GM18861 (cell line): ENCODE results near the gene DAPK1.

Experiments used
- ATAC-seq: cut with Tn5 transposase; IDR thresholded peaks from one replicate; pipeline ENCODE4 v1.9.1; 2021; ENCODE audit not compliant: unreplicated experiment

Gene DAPK1

DNA sequence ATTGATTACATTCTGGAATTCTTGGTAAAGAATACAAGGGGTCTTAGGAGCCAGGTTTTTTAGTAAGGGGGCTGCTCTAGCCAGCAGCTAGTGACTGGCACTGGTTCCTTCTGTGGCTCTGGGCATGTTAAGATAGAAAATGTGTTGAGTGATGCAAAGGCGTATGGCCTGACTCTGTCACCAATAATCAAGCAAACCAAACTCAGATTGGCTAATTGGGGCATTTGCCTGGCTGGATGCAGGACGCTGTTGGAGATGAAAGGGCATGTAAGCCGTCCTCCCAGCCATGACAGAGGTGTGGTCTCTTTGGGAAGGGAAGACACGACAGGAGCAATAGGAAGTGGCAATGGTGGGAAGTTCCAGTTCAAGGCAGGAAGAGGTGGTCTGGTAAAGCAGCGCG lies 140.6 kb downstream of the DAPK1 start:
- ATAC-seq: no peak

DNA sequence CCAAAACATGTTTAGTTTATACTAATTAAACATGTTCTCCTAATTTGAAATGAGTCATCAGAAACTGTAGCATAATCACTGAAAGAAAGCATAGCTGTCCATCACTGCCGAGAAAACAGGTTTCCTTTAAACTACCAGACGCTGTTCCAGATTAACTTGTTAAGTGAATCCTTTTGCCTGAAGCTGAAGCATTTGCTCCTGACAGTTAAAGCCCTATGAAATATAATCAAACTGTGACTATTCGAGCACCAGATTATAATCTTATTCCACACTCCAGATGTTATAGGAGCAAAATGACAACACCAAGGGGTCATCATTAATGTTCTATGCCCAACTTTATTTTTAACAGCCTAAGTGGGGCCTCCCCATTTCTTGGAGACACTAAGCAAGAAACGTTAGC lies 142.3 kb downstream of the DAPK1 start:
- no peak for ATAC-seq

DNA sequence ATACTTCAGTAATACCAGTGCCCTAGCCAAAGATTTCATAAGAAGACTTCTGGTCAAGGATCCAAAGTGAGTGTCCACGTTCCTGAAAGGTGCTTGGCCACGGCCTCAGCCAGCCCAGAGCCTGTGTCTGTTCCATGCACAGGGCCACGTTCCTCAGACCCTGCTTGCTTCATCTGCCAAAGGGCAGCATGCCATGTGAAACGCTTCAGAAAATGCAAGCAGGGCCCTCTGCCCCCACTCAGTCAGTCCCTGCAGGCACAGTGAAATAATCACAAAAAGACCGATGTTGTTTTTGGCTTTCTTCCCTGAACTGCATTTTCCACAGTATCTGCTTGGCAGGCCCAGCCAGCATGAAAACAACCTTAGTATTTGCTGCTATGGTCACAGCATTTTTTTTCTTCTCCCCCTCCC lies 142.7 kb downstream of the DAPK1 start:
- no peak for ATAC-seq

GRCh38 chr9:87641067-87641466 lies 143.4 kb downstream of the DAPK1 start:
- ATAC-seq: no peak

- no peak for ATAC-seq
Observed at GRCh38 chr9:87642330-87643106, 144.9 kb downstream of the DAPK1 start.

DNA sequence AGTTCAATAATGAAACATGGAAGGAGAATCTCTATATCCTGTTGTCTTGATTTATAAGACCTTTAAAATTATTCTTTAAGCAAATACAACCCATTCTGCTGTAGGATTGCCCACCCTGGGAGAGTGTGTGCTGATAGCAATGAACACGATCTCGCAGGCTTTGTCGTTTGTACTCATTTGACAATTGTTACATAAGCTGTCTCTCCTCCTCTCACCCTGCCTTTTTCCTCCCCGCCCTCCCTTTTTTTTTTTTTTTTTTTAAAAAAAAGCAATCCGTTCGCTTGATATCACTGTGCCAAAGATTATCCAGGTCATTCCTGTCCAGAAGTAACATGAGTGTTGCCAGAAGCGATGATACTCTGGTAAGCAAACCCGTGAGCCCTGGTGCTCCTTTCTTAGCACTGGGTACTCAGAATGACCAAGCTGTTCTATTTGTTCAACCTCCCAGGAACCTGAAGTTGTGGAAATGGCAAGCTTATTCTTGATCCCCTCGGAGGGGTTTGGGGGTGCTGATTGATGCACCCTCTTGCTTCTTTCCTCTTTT lies 145.5 kb downstream of the DAPK1 start:
- ATAC-seq: no peak

DNA sequence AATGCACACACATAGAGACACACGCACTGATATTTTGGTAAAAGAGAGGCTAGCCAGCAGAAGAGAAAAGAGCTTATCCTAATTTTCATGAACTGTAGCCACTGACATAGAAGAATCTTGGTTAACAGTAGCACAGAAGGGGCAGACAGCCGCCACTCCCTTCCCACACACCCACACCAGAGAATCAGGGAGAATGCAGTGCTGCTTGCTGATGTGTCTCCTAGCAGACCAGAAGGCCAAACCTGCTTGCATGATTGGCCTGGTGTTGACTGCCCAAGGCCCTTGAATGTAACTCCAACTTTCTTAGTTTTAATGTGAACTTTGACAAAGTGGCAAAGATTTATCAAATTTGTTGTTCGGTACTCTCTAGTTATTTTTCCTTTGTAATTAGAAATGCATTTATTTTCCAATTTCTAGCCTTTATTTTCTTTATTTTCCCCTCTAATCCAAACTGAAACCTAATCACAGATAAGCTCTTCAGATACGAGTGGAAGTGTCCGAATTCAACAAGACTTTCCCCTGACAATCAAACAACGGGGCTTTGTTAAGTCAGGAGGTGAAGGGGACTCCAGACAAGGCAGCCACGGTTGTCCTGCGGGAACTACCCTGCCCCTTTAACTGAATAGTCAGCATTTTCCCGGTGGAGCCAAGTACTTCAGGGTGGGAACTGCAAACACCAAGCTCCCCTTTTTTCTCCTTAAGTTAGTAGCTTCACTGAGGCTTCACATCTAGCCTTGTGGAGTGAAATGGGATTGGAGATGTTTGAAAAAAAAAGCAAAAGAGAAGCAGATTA lies 146.3 kb downstream of the DAPK1 start:
- no peak for ATAC-seq

- no peak for ATAC-seq
Observed at GRCh38 chr9:87644659-87645058, 147.0 kb downstream of the DAPK1 start.

GRCh38 chr9:87646546-87646945 lies 148.9 kb downstream of the DAPK1 start:
- ATAC-seq: no peak

DNA sequence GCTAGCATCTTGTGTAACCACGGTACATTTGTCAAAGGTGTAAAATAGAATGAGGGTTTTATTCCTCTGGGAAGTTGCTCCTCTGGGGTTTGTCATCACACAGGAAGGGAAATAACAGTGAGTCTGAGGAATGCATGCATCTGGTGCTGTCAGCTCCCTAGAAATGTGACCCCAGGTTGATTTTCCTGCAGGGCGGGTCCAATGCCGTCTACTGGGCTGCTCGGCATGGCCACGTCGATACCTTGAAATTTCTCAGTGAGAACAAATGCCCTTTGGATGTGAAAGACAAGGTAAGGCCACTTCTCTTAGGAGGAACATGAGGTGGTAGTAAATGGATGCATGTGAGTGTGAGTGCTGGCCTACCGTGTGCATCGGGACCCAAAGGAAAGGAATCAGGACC lies 149.4 kb downstream of the DAPK1 start:
- ATAC-seq: no peak

- no peak for ATAC-seq
Observed at GRCh38 chr9:87648606-87649005, 150.9 kb downstream of the DAPK1 start.

DNA sequence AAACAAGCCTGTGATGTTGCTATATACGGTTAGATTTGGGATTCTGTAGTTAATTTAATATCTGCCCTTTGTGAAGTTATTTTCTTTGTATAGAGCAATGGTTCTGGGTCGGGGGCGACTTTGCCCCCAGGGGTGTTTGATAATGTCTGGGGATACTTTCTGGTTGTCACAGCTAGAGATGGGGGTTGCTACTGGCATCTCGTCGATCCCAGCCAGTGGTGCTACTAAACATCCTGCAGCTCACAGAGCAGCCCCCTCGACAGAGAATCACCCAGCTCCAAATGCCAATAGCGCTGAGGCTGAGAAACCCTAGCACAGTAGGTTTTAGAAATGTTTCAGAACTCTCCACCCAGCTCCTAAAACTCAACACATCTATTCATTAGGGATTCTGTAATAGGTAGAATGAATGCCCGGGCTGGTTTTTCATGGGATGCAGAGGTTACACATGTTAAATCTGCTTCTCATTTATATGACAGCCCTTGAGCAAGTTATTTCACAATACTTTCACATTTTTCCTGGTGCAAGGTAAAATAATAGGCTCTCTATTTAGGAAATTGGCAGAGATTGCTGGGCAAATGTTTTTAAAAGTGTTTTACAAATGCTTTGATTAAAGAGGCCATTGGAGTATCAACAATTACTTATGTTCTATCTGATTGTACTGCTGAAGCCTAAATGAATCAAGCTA lies 153.1 kb downstream of the DAPK1 start:
- ATAC-seq: no peak

DNA sequence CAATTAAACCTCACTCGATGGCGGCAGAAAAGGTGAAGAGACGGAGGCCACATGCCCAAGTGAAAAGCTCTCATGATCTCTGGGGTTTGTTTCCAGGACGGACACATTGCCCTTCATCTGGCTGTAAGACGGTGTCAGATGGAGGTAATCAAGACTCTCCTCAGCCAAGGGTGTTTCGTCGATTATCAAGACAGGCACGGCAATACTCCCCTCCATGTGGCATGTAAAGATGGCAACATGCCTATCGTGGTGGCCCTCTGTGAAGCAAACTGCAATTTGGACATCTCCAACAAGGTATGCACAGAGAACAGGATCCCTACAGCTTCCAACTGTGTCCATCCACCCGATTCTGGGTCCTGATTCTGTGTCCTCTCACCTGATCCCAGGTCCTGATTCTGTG lies 153.8 kb downstream of the DAPK1 start:
- ATAC-seq: no peak

GRCh38 chr9:87653941-87654340 lies 156.3 kb downstream of the DAPK1 start:
- no peak for ATAC-seq

- ATAC-seq: no peak
Observed at GRCh38 chr9:87655731-87656130, 158.1 kb downstream of the DAPK1 start.

GRCh38 chr9:87656485-87656884 lies 158.8 kb downstream of the DAPK1 start:
- ATAC-seq: no peak

GRCh38 chr9:87657190-87657589 lies 159.5 kb downstream of the DAPK1 start:
- no peak for ATAC-seq

- no peak for ATAC-seq
Observed at GRCh38 chr9:87657893-87658292, 160.2 kb downstream of the DAPK1 start.

GRCh38 chr9:87658511-87658910 lies 160.8 kb downstream of the DAPK1 start:
- ATAC-seq: no peak

GRCh38 chr9:87659534-87660419 lies 162.1 kb downstream of the DAPK1 start:
- no peak for ATAC-seq

DNA sequence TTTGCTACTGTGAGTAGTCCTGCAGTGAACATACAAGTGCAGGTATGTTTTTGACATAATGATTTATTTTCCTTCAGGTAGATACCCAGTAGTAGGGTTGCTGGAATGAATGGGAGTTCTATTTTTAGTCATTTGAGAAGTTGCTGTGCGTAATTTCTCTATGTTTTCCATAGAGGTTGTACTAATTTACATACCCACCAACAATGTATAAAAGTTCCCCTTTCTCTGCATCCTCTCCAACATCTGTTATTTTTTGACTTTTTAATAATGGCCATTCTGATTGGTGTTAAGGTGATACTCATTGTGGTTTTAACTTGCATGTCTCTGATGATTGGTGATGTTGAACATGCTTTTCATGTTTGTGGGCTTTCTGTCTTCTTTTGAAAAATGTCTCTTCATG lies 163.6 kb downstream of the DAPK1 start:
- ATAC-seq: no peak
